GM12872 (cell line): ENCODE measurements around the gene THRSP.

Experiments
- TF ChIP-seq, protein P1 (sequence below): IDR thresholded peaks from 3 replicates; pipeline ENCODE4 v1.5.1; 2011; ENCODE audit warnings: low read depth, mild to moderate bottlenecking, low read length, moderate library complexity; ENCODE audit not compliant: insufficient read depth

The THRSP gene

GRCh38 chr11:78100261-78100660 lies 36.6 kb downstream of the THRSP start:
- TF ChIP-seq, protein P1, sequence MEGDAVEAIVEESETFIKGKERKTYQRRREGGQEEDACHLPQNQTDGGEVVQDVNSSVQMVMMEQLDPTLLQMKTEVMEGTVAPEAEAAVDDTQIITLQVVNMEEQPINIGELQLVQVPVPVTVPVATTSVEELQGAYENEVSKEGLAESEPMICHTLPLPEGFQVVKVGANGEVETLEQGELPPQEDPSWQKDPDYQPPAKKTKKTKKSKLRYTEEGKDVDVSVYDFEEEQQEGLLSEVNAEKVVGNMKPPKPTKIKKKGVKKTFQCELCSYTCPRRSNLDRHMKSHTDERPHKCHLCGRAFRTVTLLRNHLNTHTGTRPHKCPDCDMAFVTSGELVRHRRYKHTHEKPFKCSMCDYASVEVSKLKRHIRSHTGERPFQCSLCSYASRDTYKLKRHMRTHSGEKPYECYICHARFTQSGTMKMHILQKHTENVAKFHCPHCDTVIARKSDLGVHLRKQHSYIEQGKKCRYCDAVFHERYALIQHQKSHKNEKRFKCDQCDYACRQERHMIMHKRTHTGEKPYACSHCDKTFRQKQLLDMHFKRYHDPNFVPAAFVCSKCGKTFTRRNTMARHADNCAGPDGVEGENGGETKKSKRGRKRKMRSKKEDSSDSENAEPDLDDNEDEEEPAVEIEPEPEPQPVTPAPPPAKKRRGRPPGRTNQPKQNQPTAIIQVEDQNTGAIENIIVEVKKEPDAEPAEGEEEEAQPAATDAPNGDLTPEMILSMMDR, result no peak

DNA sequence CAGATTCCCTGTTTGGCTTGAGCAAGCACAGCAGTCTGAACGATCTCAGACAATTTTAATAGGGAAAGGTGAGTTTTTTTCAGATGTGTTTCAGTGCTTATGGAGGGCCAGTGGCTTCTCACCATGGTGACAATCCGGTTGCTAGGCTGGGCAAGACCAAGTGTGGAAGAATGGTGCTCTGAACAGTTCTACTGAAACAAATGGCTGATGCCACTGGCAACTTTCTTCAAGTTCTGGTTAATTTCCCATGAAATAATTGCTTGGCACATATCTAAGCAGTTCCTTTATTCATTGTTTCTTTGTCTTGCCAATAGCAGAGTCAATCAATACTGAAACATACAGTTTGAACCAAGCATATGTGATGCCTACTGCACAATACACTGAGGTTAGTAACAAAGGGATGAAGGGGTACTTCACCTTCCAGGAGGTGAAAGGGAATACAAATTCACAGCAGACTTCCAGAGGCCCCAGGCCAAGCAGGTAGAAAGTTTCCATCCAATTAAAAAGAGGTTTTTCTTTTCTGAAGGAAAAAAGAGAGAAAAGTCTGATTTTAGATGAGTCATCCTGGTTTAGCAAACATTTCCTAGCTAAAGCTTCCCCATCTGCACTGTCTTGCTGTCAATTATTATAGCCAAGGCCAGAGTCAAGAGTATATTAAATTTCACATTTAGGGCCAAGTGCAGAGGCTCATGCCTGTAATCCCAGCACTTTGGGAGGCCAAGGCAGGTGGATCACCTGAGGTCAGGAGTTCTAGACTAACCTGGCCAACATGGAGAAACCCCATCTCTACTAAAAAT lies 37.2 kb downstream of the THRSP start:
- TF ChIP-seq, protein P1, result no peak

DNA sequence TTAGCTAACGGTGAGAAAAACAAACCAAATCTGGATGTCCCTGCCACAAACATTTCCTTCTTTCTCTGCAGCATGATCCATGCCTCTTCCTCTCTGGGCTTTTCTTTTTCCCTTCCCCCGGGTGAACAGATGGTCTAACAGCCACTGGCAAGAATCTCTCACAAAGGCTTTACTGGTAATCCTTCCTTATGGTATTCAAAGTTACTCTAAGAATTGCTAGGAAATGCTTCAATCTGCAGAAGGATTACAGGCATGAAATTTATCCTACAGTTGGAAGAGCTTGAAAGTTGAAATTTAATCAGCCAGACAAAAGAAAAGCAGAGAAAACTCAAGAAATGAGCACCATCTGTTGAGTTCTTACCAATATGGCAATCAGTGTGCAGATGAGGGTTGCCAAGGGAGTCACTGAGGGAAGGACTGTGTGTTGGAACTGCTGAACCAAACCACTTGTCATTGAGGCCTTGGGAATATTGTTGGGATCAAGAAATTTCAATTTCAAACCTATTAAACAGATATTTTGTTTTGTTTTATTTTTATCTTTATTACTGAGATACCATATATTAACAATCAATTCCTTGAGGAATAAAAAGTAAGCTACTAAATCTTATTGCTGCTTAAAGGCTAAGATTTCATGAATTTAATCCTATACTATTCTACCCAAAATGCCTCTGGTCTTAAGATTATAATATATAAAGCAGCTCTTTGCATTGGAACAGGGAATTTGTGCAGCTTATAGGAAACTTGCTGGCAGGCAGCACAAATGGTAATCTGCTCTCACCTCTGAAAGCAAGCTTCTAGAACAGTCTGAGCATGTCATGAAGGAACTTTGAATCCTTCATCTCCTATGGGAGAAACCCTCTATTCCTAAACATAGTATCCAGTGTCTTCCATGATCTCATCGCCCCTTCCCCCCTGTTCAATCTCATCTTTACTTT lies 45.7 kb downstream of the THRSP start:
- TF ChIP-seq, protein P1, result no peak

DNA sequence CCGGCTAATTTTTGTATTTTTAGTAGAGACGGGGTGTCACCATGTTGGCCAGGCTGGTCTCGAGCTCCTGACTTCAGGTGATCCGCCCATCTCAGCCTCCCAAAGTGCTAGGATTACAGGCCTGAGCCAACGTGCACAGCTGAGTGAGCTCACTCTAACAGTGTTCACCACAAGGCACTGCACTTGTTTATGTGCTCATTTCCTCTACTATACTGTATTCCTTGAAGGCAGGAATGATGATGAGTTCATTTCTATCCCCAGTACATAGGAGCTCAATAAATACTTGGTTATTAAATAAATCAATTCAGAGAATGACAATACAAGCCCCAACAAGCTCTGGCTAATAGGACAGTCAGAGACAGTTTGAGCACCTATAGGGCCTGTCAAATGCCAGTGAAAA lies 46.7 kb downstream of the THRSP start:
- TF ChIP-seq, protein P1, result no peak

DNA sequence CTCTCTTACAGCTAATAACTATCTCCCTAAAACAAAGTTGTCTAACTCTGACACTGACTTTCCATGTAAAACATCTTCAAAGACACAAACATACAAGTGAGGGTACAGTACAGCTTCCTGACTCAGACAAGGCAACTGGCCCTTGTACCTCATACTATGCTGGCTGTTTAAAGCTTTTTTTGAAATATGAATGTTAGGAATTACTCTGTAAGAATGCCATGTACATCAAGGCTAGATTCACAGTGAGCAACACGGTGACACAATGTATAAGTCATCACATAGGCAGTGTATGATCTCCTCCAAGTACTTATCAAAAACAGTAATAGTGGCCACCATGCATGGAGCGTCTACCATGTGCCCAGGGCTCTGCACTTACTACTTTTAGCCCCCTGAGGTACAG lies 47.2 kb downstream of the THRSP start:
- TF ChIP-seq, protein P1, result no peak

DNA sequence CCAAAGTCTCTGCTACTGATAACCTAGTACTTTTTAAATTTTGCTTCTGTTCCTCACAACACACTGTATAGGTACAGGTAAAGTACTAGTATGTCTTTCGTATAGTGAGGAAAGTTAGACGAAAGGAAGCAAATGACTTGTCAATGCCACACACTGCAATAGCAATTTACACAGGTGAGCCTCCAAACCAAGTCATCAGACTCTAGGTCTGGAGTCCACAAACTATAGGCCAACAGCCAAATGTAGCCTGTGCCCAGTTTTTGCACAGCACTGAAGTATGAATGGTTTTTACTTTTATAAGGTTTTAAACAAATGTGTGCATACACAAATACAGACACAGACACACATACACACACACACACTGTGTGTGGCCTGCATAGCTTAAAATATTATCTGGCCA lies 47.6 kb downstream of the THRSP start:
- TF ChIP-seq, protein P1, result no peak

- TF ChIP-seq, protein P1, result no peak
Measured at GRCh38 chr11:78112582-78113275, 49.1 kb downstream of the THRSP start.
